Measurements from ENCODE around the gene LTBP1. TPM values are rescaled to one million over a fixed set of nuclear protein-coding genes. Genes with fewer than 3 reads are reported as not detected.

LTBP1 gene
- total and polyA plus RNA-seq, 2 experiments from 2014 or later: 15.7 to 49.8 TPM

GRCh38 chr2:33363325-33364298 is 416.9 kb downstream of the LTBP1 start (continued):
- no peak for TF ChIP-seq ZNF462 (CRISPR knock-in tag; IDR thresholded peaks at IDR 0.05)
- TF ChIP-seq ZNF114 (CRISPR knock-in tag; IDR thresholded peaks at IDR 0.05): no peak
- TF ChIP-seq CREB1 (CRISPR knock-in tag; IDR thresholded peaks at IDR 0.05; ENCODE audit: low read depth): no peak

DNA sequence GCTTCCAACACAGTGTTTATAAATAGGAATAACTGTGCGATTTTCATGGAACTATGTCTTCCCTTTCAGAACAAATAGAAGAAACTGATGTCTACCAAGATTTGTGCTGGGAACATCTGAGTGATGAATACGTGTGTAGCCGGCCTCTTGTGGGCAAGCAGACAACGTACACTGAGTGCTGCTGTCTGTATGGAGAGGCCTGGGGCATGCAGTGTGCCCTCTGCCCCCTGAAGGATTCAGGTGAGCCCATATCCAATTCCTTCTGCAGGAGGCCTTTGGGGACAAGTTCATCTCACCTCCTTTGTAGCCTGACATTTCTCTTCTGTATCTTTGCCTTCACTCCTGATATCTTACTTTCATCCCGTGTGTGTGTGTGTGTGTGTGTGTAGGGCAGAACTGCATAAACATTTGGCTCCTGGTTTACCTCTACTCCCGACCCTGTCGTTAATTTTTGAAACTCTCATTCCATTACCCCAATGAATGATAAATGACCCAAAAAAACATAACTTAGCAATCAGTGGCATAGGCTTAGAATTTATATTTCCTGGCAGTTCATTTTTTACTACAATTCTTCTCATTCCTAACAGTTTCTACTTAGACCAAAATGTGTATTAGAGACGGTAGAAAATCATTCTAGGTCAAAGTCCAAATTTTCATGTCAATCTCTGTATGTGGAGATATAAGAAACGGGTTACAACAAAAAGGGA is 418.7 kb downstream of the LTBP1 start:
- Mint-ChIP-seq H3K27me3 (ENCODE audit: insufficient read depth, low read depth, poor library complexity) (no peaks in the 10 kb centered on the region), H3K36me3 (ENCODE audit: low read depth) (no peaks in the 10 kb centered on the region), H3K27ac (no peak overlapping the region), H3K4me3 (no peak overlapping the region), H3K4me1 (peaks cover 8% of the 10 kb centered on the region; the same call in 2 of the 3 replicates), H3K9me3 (no peaks in the 10 kb centered on the region)
- H3K36me3 ChIP-seq (ENCODE audit: insufficient read depth): no peaks in the 10 kb centered on the region
- no peak overlapping the region for H3K27ac ChIP-seq (ENCODE audit: low read depth)
- H3K27me3 ChIP-seq (ENCODE audit: insufficient read depth): no peaks in the 10 kb centered on the region
- ATAC-seq: no peak
- H3K4me1 ChIP-seq (ENCODE audit: insufficient read depth): peaks cover 5% of the 10 kb centered on the region; the same call in 1 of the 2 replicates
- H3K4me2 ChIP-seq: no peak overlapping the region
- no peaks in the 10 kb centered on the region for H3F3A ChIP-seq (replicated peaks; ENCODE audit: low read depth)
- H3K9me2 ChIP-seq (ENCODE audit: insufficient read depth): no peaks in the 10 kb centered on the region
- H4K20me1 ChIP-seq (replicated peaks; ENCODE audit: insufficient read depth): no peaks in the 10 kb centered on the region
- no peak overlapping the region for H3K4me3 ChIP-seq
- H3K79me2 ChIP-seq (replicated peaks; ENCODE audit: insufficient read depth): no peaks in the 10 kb centered on the region
- H2AFZ ChIP-seq: no peak overlapping the region
- no peak for DNase-seq (ENCODE audit: low spot score)
- TF ChIP-seq ZNF331 (CRISPR knock-in tag; IDR thresholded peaks at IDR 0.05; ENCODE audit: low read depth): no peak
- no peak for TF ChIP-seq EZH2 (IDR thresholded peaks at IDR 0.05; ENCODE audit: low read depth, unreplicated experiment)
- TF ChIP-seq ZNF462 (CRISPR knock-in tag; IDR thresholded peaks at IDR 0.05): no peak
- no peak for TF ChIP-seq POLR2AphosphoS5 (IDR thresholded peaks at IDR 0.05; ENCODE audit: low read depth)

Measured in GM23338 (cell line).